GM23248 (cell line): ENCODE results near the gene CCL20.

ENCODE experiments used
- EZH2 ChIP-seq: fragments of 200-600 bp; sonication (generic); IDR thresholded peaks from 2 replicates; pipeline ENCODE4 v1.6.1; 2018; ENCODE audit warnings: antibody characterized with exemption, mild to moderate bottlenecking; ENCODE audit not compliant: insufficient read depth, poor library complexity, severe bottlenecking
- EZH2phosphoT487 ChIP-seq: fragments of 200-600 bp; sonication (generic); IDR thresholded peaks from 2 replicates; pipeline ENCODE4 v1.6.1; 2018; ENCODE audit warnings: antibody characterized with exemption, moderate library complexity, mild to moderate bottlenecking, low read depth; ENCODE audit not compliant: insufficient read depth

- TF ChIP-seq EZH2, result no peak
- no peak for TF ChIP-seq EZH2phosphoT487
These were observed 40.7 kb upstream of the CCL20 start for GRCh38 chr2:227772932-227773331.
